A673 (cell line): ENCODE results near the gene PRRT2. TPM values are rescaled to one million over a fixed set of nuclear protein-coding genes. Genes with fewer than 3 reads are reported as not detected.

Experiments
- BruUV-seq: library from RNA; stranded (reverse); fragments of 400-500 nt; replicated peaks from 2 replicates; lab custom pipeline; 2021; lab: Mats Ljungman, UMichigan
- CTCF ChIA-PET: fragments of 300-600 bp; sonication (Branson Sonifier 250); formaldehyde crosslinking; loops from one replicate; lab custom pipeline; 2022; ENCODE audit warnings: antibody characterized with exemption; lab: Charles Lee
- POLR2A ChIA-PET: fragments of 300-600 bp; sonication (Branson Sonifier 250); formaldehyde crosslinking; loops from one replicate; lab custom pipeline; 2022; ENCODE audit warnings: antibody characterized with exemption; ENCODE audit not compliant: low non-redundant PET; lab: Charles Lee
- DNase-seq: peaks from one replicate; pipeline ENCODE4 v3.0.0-alpha.2; 2015; ENCODE audit warnings: low spot score
- H3K27ac ChIP-seq: fragments of 200-600 bp; sonication (generic); 2 replicates; pipeline ENCODE4 v1.5.1; 2016; ENCODE audit warnings: mixed run types, low read depth, mild to moderate bottlenecking, mixed read lengths, antibody characterized with exemption, low read length; ENCODE audit not compliant: poor library complexity, severe bottlenecking
- H3K27me3 ChIP-seq: fragments of 200-600 bp; sonication (generic); replicated peaks from 2 replicates; pipeline ENCODE4 v1.6.1; 2017; ENCODE audit warnings: mixed run types, low read depth, mild to moderate bottlenecking, mixed read lengths, antibody characterized with exemption, low read length; ENCODE audit not compliant: insufficient read depth, poor library complexity
- H3K36me3 ChIP-seq: fragments of 200-600 bp; sonication (generic); 2 replicates; pipeline ENCODE4 v1.6.1; 2016; ENCODE audit warnings: mixed run types, mild to moderate bottlenecking, mixed read lengths, antibody characterized with exemption, low read length; ENCODE audit not compliant: insufficient read depth, poor library complexity, severe bottlenecking
- H3K4me1 ChIP-seq: fragments of 200-600 bp; sonication (generic); 2 replicates; pipeline ENCODE4 v1.6.1; 2017; ENCODE audit warnings: mixed run types, mild to moderate bottlenecking, mixed read lengths, antibody characterized with exemption, low read length; ENCODE audit not compliant: insufficient read depth, poor library complexity, severe bottlenecking
- H3K4me3 ChIP-seq: fragments of 200-600 bp; sonication (generic); 2 replicates; pipeline ENCODE4 v1.5.1; 2016; ENCODE audit warnings: low read depth, mixed run types, mild to moderate bottlenecking, mixed read lengths, low read length; ENCODE audit not compliant: poor library complexity, severe bottlenecking
- H3K9me3 ChIP-seq: fragments of 200-600 bp; sonication (generic); 2 replicates; pipeline ENCODE4 v1.6.1; 2016; ENCODE audit warnings: mixed run types, low read depth, mild to moderate bottlenecking, mixed read lengths, antibody characterized with exemption, low read length; ENCODE audit not compliant: poor library complexity, severe bottlenecking
- EZH2 ChIP-seq: fragments of 200-600 bp; sonication (generic); IDR thresholded peaks from 2 replicates; pipeline ENCODE4 v1.6.1; 2017; ENCODE audit warnings: borderline replicate concordance, low read depth, mild to moderate bottlenecking, mixed read lengths, antibody characterized with exemption, low read length; ENCODE audit not compliant: poor library complexity, severe bottlenecking
- intact Hi-C: fragments of 100-400 bp; cut with micrococcal nuclease; formaldehyde crosslinking; loops from one replicate; pipeline ENCODE4 v1.10.0; 2022; ENCODE audit not compliant: unreplicated experiment
- total RNA-seq: library from RNA; stranded (reverse); gene quantifications from 2 replicates; pipeline ENCODE4 v1.2.3, GENCODE V29; 2021
- TF ChIP-seq, protein P1 (sequence below): fragments of 300-800, 200-600 bp; sonication (generic); conservative IDR thresholded peaks from 2 replicates; pipeline ENCODE4 v1.5.1; 2017; ENCODE audit warnings: low read depth, mild to moderate bottlenecking, antibody characterized with exemption, low read length, moderate library complexity, mixed read lengths

PRRT2 gene
- total RNA-seq, 1 experiment from 2014 or later = 9.0 TPM

DNA sequence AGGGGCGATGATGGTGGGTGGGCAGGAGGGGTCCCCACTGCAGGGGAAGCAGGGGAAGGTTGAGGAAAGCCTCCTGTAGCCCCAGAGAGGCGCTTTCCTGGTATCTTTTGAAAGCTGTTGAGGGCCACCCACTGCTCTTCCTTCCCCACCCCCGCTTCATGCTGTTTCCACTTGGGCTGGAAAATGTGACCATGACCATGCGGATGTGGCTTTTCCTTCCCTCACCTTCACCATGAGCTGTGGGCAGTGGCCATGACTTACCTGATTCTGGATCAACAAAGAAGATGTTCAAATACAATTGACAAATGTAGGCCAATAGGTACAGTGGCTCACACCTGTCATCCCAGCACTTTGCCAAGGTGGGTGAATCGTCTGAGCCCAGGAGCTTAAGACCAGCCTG lies 22.1 kb downstream of the PRRT2 start:
- BruUV-seq = no TSS peak
- CTCF ChIA-PET = interaction anchor here (1.4 kb wide), 1 partner anchor 14 kb away, joined by 5 read pairs; no protein-coding TSS in a partner anchor
- no peak for DNase-seq
- Histone ChIP-seq H3K27ac (no peak overlapping the region), H3K36me3 (no peaks in the 10 kb centered on the region), H3K4me3 (no peak overlapping the region), H3K4me1 (no peaks in the 10 kb centered on the region), H3K9me3 (no peaks in the 10 kb centered on the region), H3K27me3 (no peaks in the 10 kb centered on the region)
- TF ChIP-seq EZH2 = no peak
- TF ChIP-seq, protein P1, sequence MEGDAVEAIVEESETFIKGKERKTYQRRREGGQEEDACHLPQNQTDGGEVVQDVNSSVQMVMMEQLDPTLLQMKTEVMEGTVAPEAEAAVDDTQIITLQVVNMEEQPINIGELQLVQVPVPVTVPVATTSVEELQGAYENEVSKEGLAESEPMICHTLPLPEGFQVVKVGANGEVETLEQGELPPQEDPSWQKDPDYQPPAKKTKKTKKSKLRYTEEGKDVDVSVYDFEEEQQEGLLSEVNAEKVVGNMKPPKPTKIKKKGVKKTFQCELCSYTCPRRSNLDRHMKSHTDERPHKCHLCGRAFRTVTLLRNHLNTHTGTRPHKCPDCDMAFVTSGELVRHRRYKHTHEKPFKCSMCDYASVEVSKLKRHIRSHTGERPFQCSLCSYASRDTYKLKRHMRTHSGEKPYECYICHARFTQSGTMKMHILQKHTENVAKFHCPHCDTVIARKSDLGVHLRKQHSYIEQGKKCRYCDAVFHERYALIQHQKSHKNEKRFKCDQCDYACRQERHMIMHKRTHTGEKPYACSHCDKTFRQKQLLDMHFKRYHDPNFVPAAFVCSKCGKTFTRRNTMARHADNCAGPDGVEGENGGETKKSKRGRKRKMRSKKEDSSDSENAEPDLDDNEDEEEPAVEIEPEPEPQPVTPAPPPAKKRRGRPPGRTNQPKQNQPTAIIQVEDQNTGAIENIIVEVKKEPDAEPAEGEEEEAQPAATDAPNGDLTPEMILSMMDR = no peak
- POLR2A ChIA-PET = no interaction called here
- intact Hi-C loops = no loop called here

DNA sequence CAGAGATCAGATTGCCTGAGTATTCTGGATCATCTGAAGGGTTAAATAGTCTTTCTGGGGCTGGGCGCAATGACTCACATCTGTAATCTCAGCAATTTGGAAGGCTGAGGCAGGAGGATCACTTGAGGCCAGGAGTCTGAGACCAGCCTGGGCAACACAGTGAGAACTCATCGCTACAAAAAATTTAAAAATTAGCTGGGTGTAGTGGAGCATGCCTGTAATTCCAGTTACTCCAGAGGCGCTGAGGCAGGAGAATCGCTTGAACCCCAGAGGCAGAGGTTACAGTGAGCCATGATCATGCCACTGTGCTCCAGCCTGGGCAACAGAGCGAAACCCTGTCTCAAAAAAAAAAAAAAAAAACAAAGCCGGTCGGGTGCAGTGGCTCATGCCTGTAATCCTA lies 23.9 kb downstream of the PRRT2 start:
- H3K27me3 ChIP-seq = no peaks in the 10 kb centered on the region
- ChIA-PET CTCF (no interaction called here), POLR2A (no interaction called here)
- no TSS peak for BruUV-seq
- H3K4me3 ChIP-seq = no peak overlapping the region
- H3K9me3 ChIP-seq = no peaks in the 10 kb centered on the region
- no peaks in the 10 kb centered on the region for H3K36me3 ChIP-seq
- intact Hi-C loops = no loop called here
- H3K27ac ChIP-seq = no peak overlapping the region
- no peak for DNase-seq
- no peaks in the 10 kb centered on the region for H3K4me1 ChIP-seq
- TF ChIP-seq EZH2 = no peak
- TF ChIP-seq, protein P1 = no peak

DNA sequence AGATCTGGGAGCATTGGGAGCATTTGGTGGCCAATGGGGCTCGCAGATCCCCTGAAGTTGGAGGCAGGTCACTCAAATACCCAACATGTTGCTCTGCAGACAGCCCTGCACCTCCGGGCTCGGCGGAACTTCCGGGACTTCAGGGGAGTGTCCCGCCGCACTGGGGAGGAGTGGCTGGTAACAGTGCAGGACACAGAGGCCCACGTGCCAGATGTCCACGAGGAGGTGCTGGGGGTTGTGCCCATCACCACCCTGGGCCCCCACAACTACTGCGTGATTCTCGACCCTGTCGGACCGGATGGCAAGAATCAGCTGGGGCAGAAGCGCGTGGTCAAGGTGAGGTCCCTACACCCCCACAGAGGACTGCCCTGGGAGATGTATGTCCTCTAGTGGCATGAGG lies 24.6 kb downstream of the PRRT2 start:
- intact Hi-C loops = no loop called here
- ChIA-PET CTCF (no interaction called here), POLR2A (no interaction called here)
- Histone ChIP-seq H3K27ac (no peak overlapping the region), H3K36me3 (no peaks in the 10 kb centered on the region), H3K27me3 (no peaks in the 10 kb centered on the region), H3K4me3 (no peak overlapping the region), H3K4me1 (no peaks in the 10 kb centered on the region), H3K9me3 (no peaks in the 10 kb centered on the region)
- TF ChIP-seq EZH2 = no peak
- TF ChIP-seq, protein P1 = no peak
- DNase-seq = no peak
- BruUV-seq = no TSS peak
